CD14-positive monocyte (primary cell): Measurements from ENCODE around the gene ANKRD34C. TPM values are rescaled to one million over a fixed set of nuclear protein-coding genes. Genes with fewer than 3 reads are reported as not detected.

ENCODE experiments used
- DNase-seq, 3 donors: peaks; one replicate each; pipeline ENCODE4 v3.0.0-alpha.2; 2011 to 2022
- H2AFZ ChIP-seq: 2 replicates; pipeline ENCODE4 v1.6.0; 2012; ENCODE audit warnings: mild to moderate bottlenecking, low read depth, low read length, inconsistent platforms; ENCODE audit not compliant: insufficient read depth, poor library complexity, severe bottlenecking
- H3K27ac ChIP-seq, 2 donors: 1 replicate in 1 of 2; 2 replicates in 1 of 2; pipeline ENCODE4 v1.5.1; 2012 to 2013; ENCODE audit warnings: low read length in 2 of 2, control low read depth in 1 of 2, inconsistent platforms in 1 of 2, low read depth in 1 of 2, mild to moderate bottlenecking in 1 of 2
- H3K27me3 ChIP-seq, 2 donors: one replicate each; pipeline versions ENCODE4 v1.6.0 to v1.6.1; 2011 to 2013; ENCODE audit warnings: low read length in 2 of 2; ENCODE audit not compliant: control insufficient read depth in 2 of 2, insufficient read depth in 2 of 2
- H3K36me3 ChIP-seq, 2 donors: replicated peaks in 1 of 2; 1 replicate in 1 of 2; 2 replicates in 1 of 2; pipeline versions ENCODE4 v1.5.1 to v1.6.1; 2012 to 2013; ENCODE audit warnings: low read length in 2 of 2, control low read depth in 1 of 2, inconsistent platforms in 1 of 2, mild to moderate bottlenecking in 1 of 2; ENCODE audit not compliant: insufficient read depth in 2 of 2, control insufficient read depth in 1 of 2
- H3K4me1 ChIP-seq, 2 donors: 1 replicate in 1 of 2; 2 replicates in 1 of 2; pipeline versions ENCODE4 v1.5.1 to v1.6.1; 2012 to 2013; ENCODE audit warnings: low read length in 2 of 2, control low read depth in 1 of 2, inconsistent platforms in 1 of 2, mild to moderate bottlenecking in 1 of 2, moderate library complexity in 1 of 2; ENCODE audit not compliant: insufficient read depth in 2 of 2, control insufficient read depth in 1 of 2
- H3K4me2 ChIP-seq: replicated peaks from 2 replicates; pipeline ENCODE3; 2012; ENCODE audit warnings: low read length, moderate library complexity, mild to moderate bottlenecking; ENCODE audit not compliant: poor library complexity, severe bottlenecking; ENCODE audit errors: extremely low read depth
- H3K4me3 ChIP-seq, 3 experiments: fragments of 200-600 bp in 1 of 3; sonication (generic) in 1 of 3; replicated peaks in 1 of 3; 1 replicate in 2 of 3; 2 replicates in 1 of 3; pipeline ENCODE4 v1.5.1; 2011 to 2013; ENCODE audit warnings: low read length in 3 of 3, mild to moderate bottlenecking in 3 of 3, control low read depth in 2 of 3, low read depth in 2 of 3, inconsistent platforms in 1 of 3, moderate library complexity in 1 of 3
- H3K79me2 ChIP-seq: 2 replicates; pipeline ENCODE4 v1.6.0; 2012; ENCODE audit warnings: mild to moderate bottlenecking, control low read depth, inconsistent platforms, low read length, moderate library complexity; ENCODE audit not compliant: insufficient read depth
- H3K9ac ChIP-seq: 2 replicates; pipeline ENCODE4 v1.6.0; 2017; ENCODE audit warnings: low read length, mild to moderate bottlenecking; ENCODE audit not compliant: insufficient read depth, poor library complexity, severe bottlenecking
- H3K9me3 ChIP-seq, 2 donors: replicated peaks in 1 of 2; 1 replicate in 1 of 2; 2 replicates in 1 of 2; pipeline versions ENCODE4 v1.5.1 to v1.6.1; 2012 to 2013; ENCODE audit warnings: low read length in 2 of 2, control low read depth in 1 of 2; ENCODE audit not compliant: control insufficient read depth in 1 of 2, insufficient read depth in 1 of 2
- H4K20me1 ChIP-seq: 2 replicates; pipeline ENCODE4 v1.6.0; 2012; ENCODE audit warnings: mild to moderate bottlenecking, low read length, control low read depth, moderate library complexity; ENCODE audit not compliant: insufficient read depth
- H3K27ac Mint-ChIP-seq, 7 donors: one replicate each; pipeline ENCODE4 v1.8.0; 2020; ENCODE audit warnings: mild to moderate bottlenecking in 7 of 7, mixed read lengths in 7 of 7, moderate library complexity in 6 of 7, inconsistent platforms in 2 of 7
- H3K27me3 Mint-ChIP-seq, 3 donors: one replicate each; pipeline ENCODE4 v1.8.0; 2021 to 2022; ENCODE audit warnings: low read depth in 3 of 3, mild to moderate bottlenecking in 3 of 3, mixed read lengths in 3 of 3, moderate library complexity in 3 of 3, inconsistent platforms in 1 of 3
- H3K36me3 Mint-ChIP-seq, 2 donors: one replicate each; pipeline ENCODE4 v1.8.0; 2020; ENCODE audit warnings: mixed read lengths in 2 of 2, inconsistent platforms in 1 of 2, mild to moderate bottlenecking in 1 of 2
- H3K4me1 Mint-ChIP-seq: one replicate; pipeline ENCODE4 v1.8.0; 2020; ENCODE audit warnings: mild to moderate bottlenecking, mixed read lengths
- H3K4me3 Mint-ChIP-seq, 2 donors: one replicate each; pipeline ENCODE4 v1.8.0; 2020; ENCODE audit warnings: mild to moderate bottlenecking in 2 of 2, mixed read lengths in 2 of 2, moderate library complexity in 1 of 2
- H3K9me3 Mint-ChIP-seq, 7 donors: one replicate each; pipeline ENCODE4 v1.8.0; 2020 to 2022; ENCODE audit warnings: mixed read lengths in 7 of 7, mild to moderate bottlenecking in 6 of 7, moderate library complexity in 6 of 7, inconsistent platforms in 2 of 7
- WGBS: methylation state at CpG from one replicate; pipeline ENCODE4 v1.1.5; 2013; ENCODE audit warnings: missing lambda C conversion rate; ENCODE audit not compliant: insufficient coverage; 5-methylcytosine and 5-hydroxymethylcytosine counted together
- intact Hi-C, 2 donors: fragments of 100-400 bp; cut with micrococcal nuclease; formaldehyde crosslinking; loops; one replicate each; pipeline versions ENCODE4 v1.15.0 to v1.15.1; 2023
- polyA plus RNA-seq, 3 donors: library from polyadenylated mRNA; depleted of rRNA in 1 of 3; unstranded in 2 of 3; stranded (reverse) in 1 of 3; fragments of 300-500 nt in 2 of 3; fragments of >200 nt in 1 of 3; fragmentation: Illumina TruSeq in 2 of 3; gene quantifications; 1 replicate in 2 of 3; 2 replicates in 1 of 3; pipeline ENCODE4 v1.2.3, GENCODE V29; 2012 to 2021
- TF ChIP-seq, protein P1 (sequence below): fragments of 200-600 bp; IDR thresholded peaks from one replicate; pipeline ENCODE4 v1.8.0; 2022; ENCODE audit warnings: antibody characterized with exemption, mild to moderate bottlenecking

ANKRD34C gene
- polyA plus RNA-seq, 3 donors: not detected

DNA sequence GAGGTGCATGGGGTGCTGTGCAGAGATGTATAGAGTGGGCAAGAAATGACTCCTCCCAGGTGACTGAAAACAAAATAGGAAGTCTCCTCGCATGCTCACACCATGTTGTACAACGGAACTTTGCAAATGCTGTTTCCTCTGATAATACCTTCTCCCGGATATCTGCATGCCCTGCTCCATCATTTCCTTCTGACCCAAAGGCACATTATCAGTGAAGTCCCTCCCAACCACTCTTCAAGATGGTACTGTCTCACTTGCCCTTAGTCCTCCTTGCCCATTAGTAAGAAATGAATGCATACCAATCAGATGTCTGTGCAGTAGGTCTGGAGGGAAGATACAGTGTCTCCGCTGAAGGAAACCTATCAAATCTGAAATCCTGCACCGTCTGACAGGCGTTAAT, 40.4 kb downstream of the ANKRD34C start:
- H2AFZ ChIP-seq: no peak overlapping the region
- H4K20me1 ChIP-seq: peaks cover 4% of the 10 kb centered on the region
- peaks cover 72 to 81% of the 10 kb centered on the region in 2 donors for H3K36me3 Mint-ChIP-seq
- TF ChIP-seq, protein P1, sequence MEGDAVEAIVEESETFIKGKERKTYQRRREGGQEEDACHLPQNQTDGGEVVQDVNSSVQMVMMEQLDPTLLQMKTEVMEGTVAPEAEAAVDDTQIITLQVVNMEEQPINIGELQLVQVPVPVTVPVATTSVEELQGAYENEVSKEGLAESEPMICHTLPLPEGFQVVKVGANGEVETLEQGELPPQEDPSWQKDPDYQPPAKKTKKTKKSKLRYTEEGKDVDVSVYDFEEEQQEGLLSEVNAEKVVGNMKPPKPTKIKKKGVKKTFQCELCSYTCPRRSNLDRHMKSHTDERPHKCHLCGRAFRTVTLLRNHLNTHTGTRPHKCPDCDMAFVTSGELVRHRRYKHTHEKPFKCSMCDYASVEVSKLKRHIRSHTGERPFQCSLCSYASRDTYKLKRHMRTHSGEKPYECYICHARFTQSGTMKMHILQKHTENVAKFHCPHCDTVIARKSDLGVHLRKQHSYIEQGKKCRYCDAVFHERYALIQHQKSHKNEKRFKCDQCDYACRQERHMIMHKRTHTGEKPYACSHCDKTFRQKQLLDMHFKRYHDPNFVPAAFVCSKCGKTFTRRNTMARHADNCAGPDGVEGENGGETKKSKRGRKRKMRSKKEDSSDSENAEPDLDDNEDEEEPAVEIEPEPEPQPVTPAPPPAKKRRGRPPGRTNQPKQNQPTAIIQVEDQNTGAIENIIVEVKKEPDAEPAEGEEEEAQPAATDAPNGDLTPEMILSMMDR: no peak
- intact Hi-C loops: no loop called here
- no peaks in the 10 kb centered on the region for H3K79me2 ChIP-seq
- H3K9me3 Mint-ChIP-seq: peaks cover 0 to 4% (median 0%) of the 10 kb centered on the region in 7 donors
- no peak overlapping the region for H3K27ac Mint-ChIP-seq
- H3K4me1 ChIP-seq: no peaks in the 10 kb centered on the region
- no peak overlapping the region for H3K4me2 ChIP-seq
- H3K27ac ChIP-seq: no peak overlapping the region
- WGBS: 5% methylated on average over 2 of the region's 6 CpGs
- H3K4me3 Mint-ChIP-seq: no peak overlapping the region
- peaks cover 52 to 86% of the 10 kb centered on the region in 2 donors for H3K36me3 ChIP-seq
- H3K27me3 Mint-ChIP-seq: no peaks in the 10 kb centered on the region
- H3K9me3 ChIP-seq: no peaks in the 10 kb centered on the region
- no peaks in the 10 kb centered on the region for H3K4me1 Mint-ChIP-seq
- no peaks in the 10 kb centered on the region for H3K27me3 ChIP-seq
- no peak overlapping the region for H3K4me3 ChIP-seq
- DNase-seq: no peak
- no peak overlapping the region for H3K9ac ChIP-seq

GRCh38 chr15:79329171-79329611, 46.7 kb downstream of the ANKRD34C start:
- Histone ChIP-seq H3K4me2 (no peak overlapping the region), H2AFZ (no peak overlapping the region), H3K9me3 (no peaks in the 10 kb centered on the region), H3K27ac (no peak overlapping the region), H3K9ac (no peak overlapping the region), H3K36me3 (peaks cover 8 to 36% of the 10 kb centered on the region in 2 donors), H3K79me2 (no peaks in the 10 kb centered on the region), H3K27me3 (no peaks in the 10 kb centered on the region), H4K20me1 (no peaks in the 10 kb centered on the region), H3K4me3 (no peak overlapping the region), H3K4me1 (no peaks in the 10 kb centered on the region)
- Mint-ChIP-seq H3K27me3 (peaks cover 0 to 1% (median under 1%) of the 10 kb centered on the region in 3 donors), H3K4me3 (no peak overlapping the region), H3K36me3 (peaks cover 29 to 38% of the 10 kb centered on the region in 2 donors), H3K4me1 (peaks cover 4% of the 10 kb centered on the region), H3K27ac (no peak overlapping the region), H3K9me3 (no peaks in the 10 kb centered on the region)
- intact Hi-C loops: no loop called here
- 50% methylated on average over 1 of the region's 2 CpGs for WGBS
- no peak for DNase-seq
- TF ChIP-seq, protein P1: no peak

Other genes starting within 250 kb of the ANKRD34C start
- gene RASGRF1, start 191.9 kb upstream of the ANKRD34C start, polyA plus RNA-seq: under 1 TPM in 1 of 3 donors, not detected in 2; 0.11 TPM
- 10 to 100 TPM; 27.8 to 47.5 (median 42.5) TPM for gene TMED3, start 28.4 kb downstream of the ANKRD34C start, polyA plus RNA-seq
- gene MINAR1, start 149.6 kb downstream of the ANKRD34C start, polyA plus RNA-seq: under 1 TPM in 2 of 3 donors, not detected in 1; 0.04 to 0.19 TPM